Middle frontal gyrus (tissue), 1 donor: ENCODE measurements around the gene ELOA.

Experiments
- DNase-seq: peaks from one replicate; pipeline ENCODE4 v3.0.0-alpha.2; 2015; ENCODE audit warnings: low spot score; ENCODE audit errors: extremely low spot score

Gene ELOA

GRCh38 chr1:23736437-23737134 is 6.7 kb upstream of the ELOA start:
- no peak for DNase-seq

- DNase-seq, result no peak
These were observed 1.7 kb upstream of the ELOA start for GRCh38 chr1:23741609-23742008.

- no peak for DNase-seq
These were observed 493 bp upstream of the ELOA start for GRCh38 chr1:23742670-23743286.

- DNase-seq, result no peak
These were observed 2.2 kb downstream of the ELOA start for GRCh38 chr1:23745515-23745914.

GRCh38 chr1:23748016-23748415 is 4.7 kb downstream of the ELOA start:
- no peak for DNase-seq

GRCh38 chr1:23751050-23751814 is 8.0 kb downstream of the ELOA start:
- DNase-seq, result no peak

GRCh38 chr1:23751815-23752200 is 8.5 kb downstream of the ELOA start:
- no peak for DNase-seq

- DNase-seq, result no peak
These were observed 9.6 kb downstream of the ELOA start for GRCh38 chr1:23752909-23753308.

- no peak for DNase-seq
These were observed 13.4 kb downstream of the ELOA start for GRCh38 chr1:23756676-23757075.

- no peak for DNase-seq
These were observed 14.5 kb downstream of the ELOA start for GRCh38 chr1:23757812-23758211.

- DNase-seq, result no peak
These were observed 16.0 kb downstream of the ELOA start for GRCh38 chr1:23759277-23759676.

GRCh38 chr1:23763041-23763577 is 19.8 kb downstream of the ELOA start:
- no peak for DNase-seq

- no peak for DNase-seq
These were observed 25.5 kb downstream of the ELOA start for GRCh38 chr1:23768733-23769132.

- DNase-seq, result peak; percentile 83
These were observed 29.0 kb downstream of the ELOA start for GRCh38 chr1:23772049-23772853.

GRCh38 chr1:23772854-23773242 is 29.6 kb downstream of the ELOA start:
- no peak for DNase-seq

GRCh38 chr1:23774174-23774880 is 31.1 kb downstream of the ELOA start:
- DNase-seq, result no peak

GRCh38 chr1:23776217-23776616 is 32.9 kb downstream of the ELOA start:
- DNase-seq, result no peak

GRCh38 chr1:23777979-23778814 is 34.9 kb downstream of the ELOA start, which contains the start of gene PITHD1:
TSS of gene PITHD1 (plus strand) at chr1:23778418. CDS start at chr1:23778516, 98 bp downstream.
- DNase-seq, result peak; percentile 63

GRCh38 chr1:23779826-23780371 is 36.6 kb downstream of the ELOA start:
- DNase-seq, result no peak
